C4-2B (cell line): ENCODE measurements around the gene BCLAF3.

Source experiments
- CTCF ChIP-seq: fragments of 450-650 bp; conservative IDR thresholded peaks from 2 replicates; pipeline ENCODE4 v1.5.1; 2017; ENCODE audit warnings: mild to moderate bottlenecking
- ZFX ChIP-seq: fragments of 450-650 bp; IDR thresholded peaks from 2 replicates; pipeline ENCODE4 v1.6.1; 2017

DNA sequence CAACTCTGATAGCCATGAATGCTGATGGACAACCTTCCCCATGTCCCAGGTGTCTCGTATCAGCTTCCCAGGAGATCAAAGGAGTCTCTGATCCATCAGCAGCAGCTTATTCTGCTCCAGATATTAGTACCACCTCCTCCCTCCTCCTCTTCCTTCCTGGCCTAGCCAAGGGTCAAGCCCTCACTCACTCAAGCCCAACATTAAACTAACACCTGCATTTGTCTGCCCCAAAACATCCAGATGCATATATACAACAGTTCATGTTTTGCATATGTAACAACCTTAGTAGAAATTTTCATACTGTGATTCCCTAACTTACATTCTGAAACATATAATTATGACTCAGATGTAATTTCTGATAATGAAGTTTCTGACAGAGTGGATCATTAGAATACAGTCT lies 29.9 kb downstream of the BCLAF3 start:
- TF ChIP-seq CTCF (no peak), ZFX (no peak)
